ENCODE results near the gene ZNF335. TPM values are rescaled to one million over a fixed set of nuclear protein-coding genes. Genes with fewer than 3 reads are reported as not detected.

Gene ZNF335
- total RNA-seq, 1 donor from 2014 or later, result 19.1 TPM

GRCh38 chr20:45918779-45919537, 53.0 kb downstream of the ZNF335 start:
- Histone ChIP-seq H3K27me3 (no peaks in the 10 kb centered on the region), H3K4me3 (no peak overlapping the region), H3K36me3 (no peaks in the 10 kb centered on the region), H3K4me1 (peaks cover 48% of the 10 kb centered on the region), H3K27ac (peak overlapping the region; percentile 67), H3K9me3 (no peaks in the 10 kb centered on the region)
- intact Hi-C loops (cut with DNase I), result no loop called here
- DNase-seq (no peak), ATAC-seq (no peak)
- TF ChIP-seq CTCF (IDR thresholded peaks at IDR 0.05), result no peak

GRCh38 chr20:45918182-45918737, 53.7 kb downstream of the ZNF335 start:
- H3K36me3 ChIP-seq, result no peaks in the 10 kb centered on the region
- ATAC-seq (peak; percentile 60), DNase-seq (no peak)
- no peak overlapping the region for H3K4me3 ChIP-seq
- peak overlapping the region; percentile 67 for H3K27ac ChIP-seq
- no peaks in the 10 kb centered on the region for H3K9me3 ChIP-seq
- no peak for TF ChIP-seq CTCF (IDR thresholded peaks at IDR 0.05)
- intact Hi-C loops (cut with DNase I), result no loop called here
- H3K27me3 ChIP-seq, result no peaks in the 10 kb centered on the region
- peaks cover 44% of the 10 kb centered on the region for H3K4me1 ChIP-seq

GRCh38 chr20:45917790-45918141, 54.2 kb downstream of the ZNF335 start:
- intact Hi-C loops (cut with DNase I), result no loop called here
- no peak for TF ChIP-seq CTCF (IDR thresholded peaks at IDR 0.05)
- ATAC-seq (no peak), DNase-seq (no peak)
- Histone ChIP-seq H3K4me1 (peaks cover 44% of the 10 kb centered on the region), H3K4me3 (no peak overlapping the region), H3K36me3 (no peaks in the 10 kb centered on the region), H3K27ac (peak overlapping the region; percentile 67), H3K27me3 (no peaks in the 10 kb centered on the region), H3K9me3 (no peaks in the 10 kb centered on the region)

GRCh38 chr20:45913116-45913515, 58.9 kb downstream of the ZNF335 start:
- H3K27ac ChIP-seq, result no peak overlapping the region
- ATAC-seq (no peak), DNase-seq (no peak)
- intact Hi-C loops (cut with DNase I), result no loop called here
- H3K27me3 ChIP-seq, result no peaks in the 10 kb centered on the region
- H3K9me3 ChIP-seq, result no peaks in the 10 kb centered on the region
- no peaks in the 10 kb centered on the region for H3K36me3 ChIP-seq
- no peak overlapping the region for H3K4me3 ChIP-seq
- no peak for TF ChIP-seq CTCF (IDR thresholded peaks at IDR 0.05)
- peaks cover 29% of the 10 kb centered on the region for H3K4me1 ChIP-seq

GRCh38 chr20:45912344-45912682, 59.7 kb downstream of the ZNF335 start:
- no peak for ATAC-seq
- Histone ChIP-seq H3K36me3 (no peaks in the 10 kb centered on the region), H3K9me3 (no peaks in the 10 kb centered on the region), H3K27me3 (no peaks in the 10 kb centered on the region), H3K4me1 (peaks cover 25% of the 10 kb centered on the region), H3K27ac (peak overlapping the region; percentile 80), H3K4me3 (peak overlapping the region; percentile 58)
- DNase-seq, result no peak
- intact Hi-C loops (cut with DNase I), result no loop called here
- TF ChIP-seq CTCF (IDR thresholded peaks at IDR 0.05), result no peak

All from upper lobe of right lung (tissue), 1 donor.